H1 (cell line): ENCODE results near the gene MAN1A2. TPM values are rescaled to one million over a fixed set of nuclear protein-coding genes. Genes with fewer than 3 reads are reported as not detected.

ENCODE experiments used
- CTCF ChIA-PET: fragments of 300-600 bp; sonication (Branson Sonifier 250); formaldehyde crosslinking; loops from one replicate; lab custom pipeline; 2021; ENCODE audit not compliant: partially characterized antibody; lab: Charles Lee
- POLR2A ChIA-PET: fragments of 300-600 bp; sonication (Branson Sonifier 250); formaldehyde crosslinking; loops from one replicate; lab custom pipeline; 2021; ENCODE audit warnings: inconsistent platforms; ENCODE audit not compliant: partially characterized antibody; lab: Charles Lee
- DNase-seq, 2 experiments: peaks; one replicate each; pipeline versions ENCODE4 v3.0.0 to v3.0.0-alpha.2; 2010 to 2022; ENCODE audit warnings: low spot score in 2 of 2, low read depth in 1 of 2, mixed read lengths in 1 of 2
- FAIRE-seq: peaks from 2 replicates; lab custom pipeline; 2011; peaks lifted over from hg19 to GRCh38; lab: Jason Lieb, UNC
- H2AFZ ChIP-seq: 2 replicates; pipeline ENCODE4 v1.8.1; 2012; ENCODE audit warnings: low read length, inconsistent platforms
- H2AK5ac ChIP-seq: 2 replicates; pipeline ENCODE4 v1.6.1; 2013; ENCODE audit warnings: low read depth, low read length
- H2BK120ac ChIP-seq: replicated peaks from 2 replicates; pipeline ENCODE3; 2013; ENCODE audit warnings: low read depth, low read length, inconsistent platforms
- H2BK12ac ChIP-seq: 2 replicates; pipeline ENCODE4 v1.6.1; 2013; ENCODE audit warnings: low read depth, low read length
- H2BK15ac ChIP-seq: 2 replicates; pipeline ENCODE4 v1.6.1; 2013; ENCODE audit warnings: low read length
- H2BK20ac ChIP-seq: 2 replicates; pipeline ENCODE4 v1.6.1; 2013; ENCODE audit warnings: low read length
- H2BK5ac ChIP-seq: 2 replicates; pipeline ENCODE4 v1.6.1; 2013; ENCODE audit warnings: low read depth, low read length
- H3K14ac ChIP-seq: 2 replicates; pipeline ENCODE4 v1.6.1; 2013; ENCODE audit warnings: inconsistent platforms; ENCODE audit not compliant: insufficient read length
- H3K18ac ChIP-seq: 2 replicates; pipeline ENCODE4 v1.6.1; 2013; ENCODE audit warnings: low read length; ENCODE audit errors: extremely low read depth
- H3K23ac ChIP-seq: 2 replicates; pipeline ENCODE4 v1.6.1; 2013; ENCODE audit warnings: inconsistent platforms; ENCODE audit not compliant: insufficient read length
- H3K23me2 ChIP-seq: 2 replicates; pipeline ENCODE4 v1.6.1; 2013; ENCODE audit warnings: low read depth, low read length
- H3K27ac ChIP-seq: 2 replicates; pipeline ENCODE4 v1.6.1; 2011; ENCODE audit warnings: low read depth, low read length, inconsistent platforms
- H3K27me3 ChIP-seq, 4 experiments: replicated peaks in 1 of 4; 1 replicate in 1 of 4; 2 replicates in 3 of 4; pipeline versions ENCODE4 v1.6.1 to v1.8.1; 2011 to 2013; ENCODE audit warnings: low read length in 3 of 4, mild to moderate bottlenecking in 3 of 4, inconsistent platforms in 2 of 4, mixed read lengths in 2 of 4, moderate library complexity in 1 of 4; ENCODE audit not compliant: control insufficient read depth in 3 of 4, insufficient read depth in 3 of 4; ENCODE audit errors: extremely low read depth in 1 of 4
- H3K36me3 ChIP-seq, 4 experiments: 2 replicates each; pipeline versions ENCODE4 v1.6.1 to v1.8.1; 2011 to 2013; ENCODE audit warnings: mild to moderate bottlenecking in 4 of 4, low read length in 3 of 4, moderate library complexity in 2 of 4, control low read depth in 1 of 4, inconsistent platforms in 1 of 4; ENCODE audit not compliant: insufficient read depth in 4 of 4, control insufficient read depth in 2 of 4
- H3K4ac ChIP-seq: replicated peaks from 2 replicates; pipeline ENCODE3; 2013; ENCODE audit warnings: low read length, low read depth, mixed read lengths, inconsistent platforms; ENCODE audit not compliant: insufficient read length
- H3K4me1 ChIP-seq, 4 experiments: replicated peaks in 1 of 4; 1 replicate in 1 of 4; 2 replicates in 3 of 4; pipeline versions ENCODE4 v1.6.1 to v1.8.1; 2011 to 2013; ENCODE audit warnings: low read length in 3 of 4, inconsistent platforms in 2 of 4, mixed read lengths in 1 of 4; ENCODE audit not compliant: insufficient read depth in 4 of 4, control insufficient read depth in 3 of 4
- H3K4me2 ChIP-seq, 2 experiments: 2 replicates each; pipeline versions ENCODE4 v1.6.1 to v1.8.1; 2011 to 2013; ENCODE audit warnings: low read depth in 2 of 2, low read length in 2 of 2, control low read depth in 1 of 2, inconsistent platforms in 1 of 2, mild to moderate bottlenecking in 1 of 2; ENCODE audit not compliant: insufficient read depth in 1 of 2
- H3K4me3 ChIP-seq, 4 experiments: fragments of 200-600, 300-600 bp in 1 of 4; sonication (generic), shearing (Covaris generic), sonication (Bioruptor Twin) in 1 of 4; 2 replicates each; pipeline versions ENCODE4 v1.5.1 to v1.8.1; 2011 to 2016; ENCODE audit warnings: low read length in 4 of 4, low read depth in 3 of 4, control low read depth in 2 of 4, inconsistent platforms in 2 of 4, mild to moderate bottlenecking in 2 of 4, mixed read lengths in 1 of 4, moderate library complexity in 1 of 4; ENCODE audit not compliant: insufficient read depth in 2 of 4; ENCODE audit errors: extremely low read depth in 1 of 4
- H3K56ac ChIP-seq: replicated peaks from 2 replicates; pipeline ENCODE3; 2013; ENCODE audit warnings: low read depth, mild to moderate bottlenecking, mixed read lengths, low read length, inconsistent platforms; ENCODE audit not compliant: insufficient read length
- H3K79me1 ChIP-seq: 2 replicates; pipeline ENCODE4 v1.6.1; 2013; ENCODE audit warnings: low read depth, low read length, control low read depth
- H3K79me2 ChIP-seq, 2 experiments: 2 replicates each; pipeline versions ENCODE4 v1.6.1 to v1.8.1; 2012 to 2013; ENCODE audit warnings: low read length in 2 of 2, mild to moderate bottlenecking in 2 of 2, inconsistent platforms in 1 of 2; ENCODE audit not compliant: insufficient read depth in 2 of 2, control insufficient read depth in 1 of 2
- H3K9ac ChIP-seq, 4 experiments: replicated peaks in 1 of 4; 1 replicate in 1 of 4; 2 replicates in 3 of 4; pipeline versions ENCODE4 v1.6.1 to v1.8.1; 2011 to 2013; ENCODE audit warnings: low read depth in 3 of 4, low read length in 3 of 4, control low read depth in 2 of 4, mild to moderate bottlenecking in 2 of 4, moderate library complexity in 2 of 4, inconsistent platforms in 1 of 4; ENCODE audit errors: extremely low read depth in 1 of 4
- H3K9me3 ChIP-seq, 2 experiments: 2 replicates each; pipeline versions ENCODE4 v1.6.1 to v1.8.1; 2012 to 2013; ENCODE audit warnings: mild to moderate bottlenecking in 2 of 2, moderate library complexity in 2 of 2, control low read depth in 1 of 2, inconsistent platforms in 1 of 2, low read depth in 1 of 2, low read length in 1 of 2, mixed read lengths in 1 of 2; ENCODE audit not compliant: insufficient read depth in 2 of 2
- H4K20me1 ChIP-seq, 2 experiments: replicated peaks in 1 of 2; 2 replicates each; pipeline versions ENCODE3 to v1.8.1; 2011 to 2013; ENCODE audit warnings: inconsistent platforms in 2 of 2, low read length in 2 of 2, mild to moderate bottlenecking in 1 of 2; ENCODE audit not compliant: insufficient read depth in 2 of 2, control insufficient read depth in 1 of 2
- H4K5ac ChIP-seq: 2 replicates; pipeline ENCODE4 v1.6.1; 2013; ENCODE audit warnings: low read length, low read depth, mixed read lengths, inconsistent platforms; ENCODE audit not compliant: insufficient read length
- H4K8ac ChIP-seq: 2 replicates; pipeline ENCODE4 v1.8.0; 2013; ENCODE audit warnings: mild to moderate bottlenecking, moderate library complexity, low read length, inconsistent platforms; ENCODE audit not compliant: insufficient read depth; ENCODE audit errors: extremely low read depth
- H4K91ac ChIP-seq: replicated peaks from 2 replicates; pipeline ENCODE3; 2013; ENCODE audit warnings: low read length, mixed read lengths, inconsistent platforms; ENCODE audit not compliant: insufficient read length
- ATF2 ChIP-seq: IDR thresholded peaks from 2 replicates; pipeline ENCODE4 v1.6.1; 2012; ENCODE audit warnings: low read length, inconsistent platforms
- CHD2 ChIP-seq: IDR thresholded peaks from 2 replicates; pipeline ENCODE4 v1.6.1; 2012; ENCODE audit warnings: low read length, improper control_type of control experiment
- FOSL1 ChIP-seq: IDR thresholded peaks from 2 replicates; pipeline ENCODE4 v1.6.1; 2011; ENCODE audit warnings: mild to moderate bottlenecking, low read depth, low read length, moderate library complexity; ENCODE audit not compliant: insufficient read depth
- POLR2AphosphoS5 ChIP-seq: IDR thresholded peaks from 2 replicates; pipeline ENCODE4 v1.6.1; 2011; ENCODE audit warnings: low read depth, low read length
- RAD21 ChIP-seq, 2 experiments: IDR thresholded peaks in 1 of 2; conservative IDR thresholded peaks in 1 of 2; 2 replicates each; pipeline ENCODE4 v1.6.1; 2011; ENCODE audit warnings: low read depth in 2 of 2, low read length in 2 of 2, improper control_type of control experiment in 1 of 2, inconsistent platforms in 1 of 2, mild to moderate bottlenecking in 1 of 2, moderate library complexity in 1 of 2
- SUZ12 ChIP-seq: fragments of 200-600 bp; sonication (generic); IDR thresholded peaks from 2 replicates; pipeline ENCODE4 v1.6.1; 2012; ENCODE audit warnings: mild to moderate bottlenecking, inconsistent platforms, low read length, moderate library complexity, mixed read lengths
- TCF12 ChIP-seq: IDR thresholded peaks from 2 replicates; pipeline ENCODE4 v1.6.1; 2011; ENCODE audit warnings: low read depth, mild to moderate bottlenecking, low read length
- TEAD4 ChIP-seq: IDR thresholded peaks from 2 replicates; pipeline ENCODE4 v1.6.1; 2012; ENCODE audit warnings: low read depth, low read length, inconsistent platforms, mixed read lengths
- WGBS, 2 experiments: shearing (Covaris generic) in 1 of 2; methylation state at CpG; one replicate each; pipeline versions ENCODE4 v1.1.6 to v1.1.7; 2013 to 2015; ENCODE audit warnings: low lambda C conversion rate in 2 of 2, mixed read lengths in 2 of 2, inconsistent platforms in 1 of 2, low coverage in 1 of 2, missing lambda C conversion rate in 1 of 2; ENCODE audit not compliant: insufficient replicate concordance in 2 of 2, insufficient coverage in 1 of 2, insufficient read length in 1 of 2; ENCODE audit errors: extremely low coverage in 1 of 2, missing lambda C conversion rate in 1 of 2; 5-methylcytosine and 5-hydroxymethylcytosine counted together
- polyA plus RNA-seq, 7 experiments: library from polyadenylated mRNA; depleted of rRNA in 3 of 7; stranded (reverse) in 5 of 7; unstranded in 2 of 7; fragments of >200 nt in 5 of 7; fragments of 200-250 nt in 2 of 7; gene quantifications; 1 replicate in 5 of 7; 2 replicates in 1 of 7; 4 replicates in 1 of 7; pipeline versions ENCODE4 v1.2.1 to v1.2.3, GENCODE V29; 2011 to 2013; ENCODE audit warnings: missing spikeins in 2 of 7, mixed read lengths in 2 of 7
- total RNA-seq: library from RNA; stranded (reverse); fragmentation: NEBNext Ultra II Directional; extraction: Animal tissue kit (Norgen Biotek cat#: 25700); gene quantifications from 2 replicates; pipeline ENCODE4 v1.2.1, GENCODE V29; 2021

The MAN1A2 gene
- total and polyA plus RNA-seq, 2 of the 8 experiments (the other 6 are each of a cell fraction or from before 2014, with no cell fraction given), result 5.5 to 18.8 TPM

- Histone ChIP-seq H2BK12ac (no peak overlapping the region), H4K8ac (no peak overlapping the region), H3K79me2 (no peaks in the 10 kb centered on the region), H2AK5ac (no peak overlapping the region), H2BK20ac (no peak overlapping the region), H3K23ac (no peak overlapping the region), H3K27ac (no peak overlapping the region), H4K91ac (no peak overlapping the region), H3K27me3 (no peaks in the 10 kb centered on the region), H4K5ac (no peak overlapping the region), H3K79me1 (no peaks in the 10 kb centered on the region; the same call in 1 of the 2 replicates), H2BK120ac (no peak overlapping the region), H2BK5ac (no peak overlapping the region), H3K4me3 (no peak overlapping the region), H3K9ac (no peak overlapping the region), H3K9me3 (no peaks in the 10 kb centered on the region), H3K18ac (no peak overlapping the region), H3K4ac (no peak overlapping the region), H3K56ac (no peak overlapping the region), H3K36me3 (no peaks in the 10 kb centered on the region; a peak in 1 of 8 replicates), H3K14ac (no peak overlapping the region), H3K23me2 (no peaks in the 10 kb centered on the region), H2BK15ac (no peak overlapping the region), H4K20me1 (no peaks in the 10 kb centered on the region), H3K4me2 (no peak overlapping the region), H3K4me1 (peaks cover 0 to 5% (median 3%) of the 10 kb centered on the region in 4 experiments; a peak in 2 of 7 replicates), H2AFZ (no peak overlapping the region)
- CTCF ChIA-PET, result no interaction called here
- POLR2A ChIA-PET, result no interaction called here
- TF ChIP-seq FOSL1 (no peak), ATF2 (no peak), SUZ12 (no peak), TEAD4 (no peak), CHD2 (no peak), POLR2AphosphoS5 (no peak), RAD21 (IDR thresholded peaks at IDR 0.05 in 1 of 2, conservative IDR thresholded peaks at IDR 0.05 in 1 of 2; ENCODE audit: low read depth in 2 of 2, low read length in 2 of 2) (no peak), TCF12 (no peak)
- FAIRE-seq (no peak), DNase-seq (no peak)
- WGBS, 2 experiments, result 89% methylated on average over 4 of the region's 4 CpGs; no CpG with 5 or more reads in 1 of the 2 experiments
Measured at GRCh38 chr1:117414943-117415342, 47.7 kb downstream of the MAN1A2 start.
